ENCODE results near the gene TDRD3. TPM values are rescaled to one million over a fixed set of nuclear protein-coding genes. Genes with fewer than 3 reads are reported as not detected.

The TDRD3 gene
- total RNA-seq, 1 donor from 2014 or later, result 25.6 TPM

DNA sequence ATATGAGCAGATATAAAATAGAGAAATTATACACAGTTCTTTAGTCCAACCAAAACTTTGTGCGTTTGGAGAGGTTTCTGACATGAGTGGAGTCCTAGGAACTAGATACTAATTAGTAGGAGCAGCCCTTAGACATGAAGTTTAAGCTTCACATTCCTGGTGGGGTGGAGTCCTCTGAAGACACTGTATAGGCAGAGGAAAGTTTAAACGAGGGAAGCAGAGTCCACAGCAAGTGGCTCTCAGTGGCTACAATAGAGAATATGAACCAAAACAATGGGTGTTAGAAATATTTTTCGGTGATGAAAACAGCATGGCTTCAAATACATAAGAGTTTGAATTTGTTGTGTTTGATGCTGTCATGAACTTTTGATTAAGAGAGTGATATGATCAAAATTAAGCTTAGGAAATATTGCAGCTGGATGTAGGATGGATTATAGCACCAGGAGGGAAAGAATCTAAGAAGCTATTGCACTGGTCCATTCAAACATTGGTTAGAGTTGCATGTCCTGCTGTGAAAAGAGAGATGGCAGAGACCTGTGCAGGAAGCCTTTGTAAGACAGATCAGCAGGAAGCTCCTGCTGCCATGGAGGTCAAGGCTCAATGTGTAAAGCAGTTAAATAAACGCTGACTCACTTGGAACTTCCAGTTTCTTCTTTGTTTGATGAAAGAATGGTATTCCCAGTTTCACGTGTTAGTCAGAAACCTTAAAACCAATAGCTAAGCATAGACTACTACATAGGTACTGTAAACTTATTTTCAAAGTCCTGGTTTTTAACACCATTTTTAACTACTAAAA, 175.2 kb downstream of the TDRD3 start:
- Histone ChIP-seq H3K36me3 (peaks cover 7% of the 10 kb centered on the region), H3K27ac (no peak overlapping the region), H3K4me1 (no peaks in the 10 kb centered on the region), H3K4me3 (no peak overlapping the region), H3K9me3 (no peaks in the 10 kb centered on the region), H3K27me3 (no peaks in the 10 kb centered on the region)
- DNase-seq, result no peak
- ATAC-seq, result no peak
- intact Hi-C loops (cut with DNase I), result no loop called here
- TF ChIP-seq, protein P1, sequence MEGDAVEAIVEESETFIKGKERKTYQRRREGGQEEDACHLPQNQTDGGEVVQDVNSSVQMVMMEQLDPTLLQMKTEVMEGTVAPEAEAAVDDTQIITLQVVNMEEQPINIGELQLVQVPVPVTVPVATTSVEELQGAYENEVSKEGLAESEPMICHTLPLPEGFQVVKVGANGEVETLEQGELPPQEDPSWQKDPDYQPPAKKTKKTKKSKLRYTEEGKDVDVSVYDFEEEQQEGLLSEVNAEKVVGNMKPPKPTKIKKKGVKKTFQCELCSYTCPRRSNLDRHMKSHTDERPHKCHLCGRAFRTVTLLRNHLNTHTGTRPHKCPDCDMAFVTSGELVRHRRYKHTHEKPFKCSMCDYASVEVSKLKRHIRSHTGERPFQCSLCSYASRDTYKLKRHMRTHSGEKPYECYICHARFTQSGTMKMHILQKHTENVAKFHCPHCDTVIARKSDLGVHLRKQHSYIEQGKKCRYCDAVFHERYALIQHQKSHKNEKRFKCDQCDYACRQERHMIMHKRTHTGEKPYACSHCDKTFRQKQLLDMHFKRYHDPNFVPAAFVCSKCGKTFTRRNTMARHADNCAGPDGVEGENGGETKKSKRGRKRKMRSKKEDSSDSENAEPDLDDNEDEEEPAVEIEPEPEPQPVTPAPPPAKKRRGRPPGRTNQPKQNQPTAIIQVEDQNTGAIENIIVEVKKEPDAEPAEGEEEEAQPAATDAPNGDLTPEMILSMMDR (IDR thresholded peaks at IDR 0.05), result no peak

DNA sequence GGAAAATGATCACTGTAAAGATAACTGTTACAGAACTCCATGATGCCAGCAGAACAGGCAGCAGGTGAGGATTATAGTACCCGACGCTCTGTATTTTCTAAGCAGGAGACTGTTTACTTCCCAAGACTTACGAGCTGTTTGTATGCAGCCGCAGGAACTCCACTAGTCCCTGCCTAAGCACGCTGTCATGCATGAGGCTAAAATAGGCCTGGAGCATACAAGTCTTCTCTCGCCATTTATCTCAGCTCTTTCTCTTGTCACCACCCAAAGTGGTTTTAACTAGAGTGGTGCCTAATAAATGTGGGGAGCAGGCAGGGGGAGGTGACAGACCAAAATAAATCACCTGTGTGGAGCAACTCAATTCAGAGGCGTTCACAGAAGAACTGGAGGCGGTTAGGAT, 175.8 kb downstream of the TDRD3 start:
- TF ChIP-seq, protein P1 (IDR thresholded peaks at IDR 0.05), result no peak
- H3K4me1 ChIP-seq, result no peaks in the 10 kb centered on the region
- DNase-seq (no peak), ATAC-seq (no peak)
- no peaks in the 10 kb centered on the region for H3K27me3 ChIP-seq
- no peak overlapping the region for H3K4me3 ChIP-seq
- no peaks in the 10 kb centered on the region for H3K9me3 ChIP-seq
- no peak overlapping the region for H3K27ac ChIP-seq
- H3K36me3 ChIP-seq, result peaks cover 7% of the 10 kb centered on the region
- intact Hi-C loops (cut with DNase I), result no loop called here

GRCh38 chr13:60574735-60575134, 177.7 kb downstream of the TDRD3 start:
- no peaks in the 10 kb centered on the region for H3K36me3 ChIP-seq
- H3K4me1 ChIP-seq, result no peaks in the 10 kb centered on the region
- ATAC-seq (no peak), DNase-seq (no peak)
- TF ChIP-seq, protein P1 (IDR thresholded peaks at IDR 0.05), result no peak
- no peaks in the 10 kb centered on the region for H3K9me3 ChIP-seq
- no peaks in the 10 kb centered on the region for H3K27me3 ChIP-seq
- intact Hi-C loops (cut with DNase I), result no loop called here
- no peak overlapping the region for H3K4me3 ChIP-seq
- no peak overlapping the region for H3K27ac ChIP-seq

DNA sequence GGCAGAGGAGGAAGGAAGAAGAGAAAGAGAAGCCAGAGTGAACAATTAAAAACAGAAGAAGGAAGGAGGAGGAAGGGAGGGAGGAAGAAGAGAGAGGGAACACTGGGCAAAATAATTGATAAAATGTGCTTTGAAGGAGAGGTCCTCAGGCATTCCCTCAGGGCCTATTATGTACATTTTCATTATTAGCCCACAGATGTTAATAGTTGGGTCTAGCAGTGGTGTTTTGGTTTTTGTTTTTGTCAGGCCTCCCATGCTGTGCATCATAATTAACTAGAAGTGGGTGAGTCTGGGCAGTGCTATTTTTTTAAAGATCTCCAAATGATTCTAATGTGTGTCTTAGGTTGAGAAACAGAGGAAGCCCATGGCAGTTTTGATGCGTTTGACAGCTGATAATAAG, 178.1 kb downstream of the TDRD3 start:
- intact Hi-C loops (cut with DNase I), result no loop called here
- TF ChIP-seq, protein P1 (IDR thresholded peaks at IDR 0.05), result no peak
- DNase-seq (no peak), ATAC-seq (no peak)
- Histone ChIP-seq H3K4me1 (no peaks in the 10 kb centered on the region), H3K27me3 (no peaks in the 10 kb centered on the region), H3K27ac (no peak overlapping the region), H3K9me3 (no peaks in the 10 kb centered on the region), H3K36me3 (no peaks in the 10 kb centered on the region), H3K4me3 (no peak overlapping the region)

DNA sequence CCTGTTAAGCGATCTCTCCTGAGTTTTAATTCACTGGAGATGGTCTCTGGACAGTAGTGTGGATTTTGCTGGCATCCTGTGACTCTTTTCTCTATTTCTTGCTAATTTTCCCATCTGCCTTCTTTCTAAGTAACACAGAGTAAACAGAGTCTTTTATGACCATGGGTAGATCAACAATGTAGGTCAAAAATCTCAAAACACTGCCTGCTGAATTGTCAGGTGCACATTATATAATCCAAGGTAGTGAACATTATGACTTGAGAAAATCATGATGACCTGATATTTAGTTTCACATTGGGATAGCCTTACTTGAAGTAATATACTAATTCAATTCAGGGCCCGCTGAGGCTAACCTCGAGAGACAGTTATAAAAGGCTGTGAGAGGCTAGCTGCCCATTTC, 180.7 kb downstream of the TDRD3 start:
- no peaks in the 10 kb centered on the region for H3K27me3 ChIP-seq
- no peaks in the 10 kb centered on the region for H3K4me1 ChIP-seq
- intact Hi-C loops (cut with DNase I), result no loop called here
- H3K36me3 ChIP-seq, result no peaks in the 10 kb centered on the region
- no peak for ATAC-seq
- H3K27ac ChIP-seq, result no peak overlapping the region
- TF ChIP-seq, protein P1 (IDR thresholded peaks at IDR 0.05), result no peak
- no peak for DNase-seq
- H3K4me3 ChIP-seq, result no peak overlapping the region
- H3K9me3 ChIP-seq, result no peaks in the 10 kb centered on the region

Measured in upper lobe of right lung (tissue), 1 donor.